Measurements from ENCODE around the gene LUZP2.

- TF ChIP-seq CTCF (IDR thresholded peaks at IDR 0.05), result no peak
- TF ChIP-seq USF1 (IDR thresholded peaks at IDR 0.05; ENCODE audit: borderline replicate concordance, low read depth), result no peak
- no peak for TF ChIP-seq MAX (IDR thresholded peaks at IDR 0.05; ENCODE audit: low read depth)
- no peak for TF ChIP-seq EP300 (IDR thresholded peaks at IDR 0.05; ENCODE audit: borderline replicate concordance in 1 of 2, low read depth in 1 of 2, low read length in 1 of 2)
Observed at GRCh38 chr11:25037431-25037830, 540.6 kb downstream of the LUZP2 start.

All from SK-N-SH (cell line).